GM10847 (cell line): ENCODE measurements around the gene GLT8D1.

Experiments
- POLR2A ChIP-seq: IDR thresholded peaks from 2 replicates; pipeline ENCODE4 v1.6.1; 2011; ENCODE audit not compliant: insufficient read length; ENCODE audit errors: extremely low read depth

The GLT8D1 gene

GRCh38 chr3:52663098-52663497, 42.5 kb downstream of the GLT8D1 start:
- no peak for TF ChIP-seq POLR2A

GRCh38 chr3:52660046-52660445, 45.5 kb downstream of the GLT8D1 start:
- TF ChIP-seq POLR2A, result no peak

DNA sequence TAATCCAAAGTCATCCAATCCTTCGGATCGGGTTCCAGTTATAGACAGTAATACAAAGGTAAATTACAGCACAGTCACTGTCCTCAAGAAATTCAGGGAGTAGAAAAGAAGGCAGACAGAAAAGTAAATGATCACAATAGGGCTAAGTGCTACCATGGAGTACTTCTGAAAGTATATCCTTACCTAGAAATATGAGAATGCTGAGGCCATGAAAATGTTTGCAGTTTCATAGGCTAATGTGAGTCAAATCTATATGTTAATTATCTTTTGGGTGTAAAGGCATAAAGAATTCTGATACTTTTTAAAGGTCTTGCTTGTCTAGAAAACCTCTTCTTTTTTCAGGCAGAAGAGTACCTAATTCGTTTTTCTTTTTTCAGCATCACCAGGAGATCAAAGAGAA, 49.7 kb downstream of the GLT8D1 start:
- no peak for TF ChIP-seq POLR2A

DNA sequence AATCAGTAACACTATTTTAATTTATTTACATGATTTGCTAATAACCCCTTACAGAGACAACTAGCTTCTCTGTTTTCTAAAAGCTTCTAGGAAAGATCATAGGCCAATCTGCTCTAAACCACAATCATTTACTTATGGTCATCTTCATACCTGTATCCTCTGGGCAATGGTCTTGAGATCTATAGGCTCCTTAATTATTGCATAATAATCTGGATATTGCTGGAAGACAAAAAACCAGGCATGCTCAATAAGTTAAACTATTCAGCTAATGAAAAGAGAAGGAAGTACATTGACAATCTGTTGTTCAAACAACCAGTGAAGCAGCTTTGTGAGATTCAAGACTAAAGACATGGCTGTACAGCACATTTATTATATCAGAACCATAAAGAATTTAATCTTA, 54.0 kb downstream of the GLT8D1 start:
- TF ChIP-seq POLR2A, result no peak

DNA sequence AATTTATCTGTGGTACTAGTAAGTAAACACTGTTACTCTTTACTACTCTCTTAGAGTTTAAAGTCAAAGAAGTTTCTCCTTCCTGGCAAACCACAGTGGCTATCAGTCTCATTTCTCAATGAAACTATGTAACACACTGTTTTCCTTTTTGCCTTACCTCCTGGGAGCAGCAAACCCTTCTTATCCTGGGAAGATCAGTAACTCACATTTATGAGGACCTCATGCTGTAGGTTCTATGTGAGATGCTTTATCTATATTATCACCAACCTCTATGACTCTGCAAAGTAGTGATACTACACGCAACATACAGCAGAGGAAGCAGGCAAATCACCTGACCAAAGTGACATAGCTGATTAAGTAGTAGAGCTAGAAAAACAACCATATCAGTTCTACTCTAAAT, 55.2 kb downstream of the GLT8D1 start:
- no peak for TF ChIP-seq POLR2A

DNA sequence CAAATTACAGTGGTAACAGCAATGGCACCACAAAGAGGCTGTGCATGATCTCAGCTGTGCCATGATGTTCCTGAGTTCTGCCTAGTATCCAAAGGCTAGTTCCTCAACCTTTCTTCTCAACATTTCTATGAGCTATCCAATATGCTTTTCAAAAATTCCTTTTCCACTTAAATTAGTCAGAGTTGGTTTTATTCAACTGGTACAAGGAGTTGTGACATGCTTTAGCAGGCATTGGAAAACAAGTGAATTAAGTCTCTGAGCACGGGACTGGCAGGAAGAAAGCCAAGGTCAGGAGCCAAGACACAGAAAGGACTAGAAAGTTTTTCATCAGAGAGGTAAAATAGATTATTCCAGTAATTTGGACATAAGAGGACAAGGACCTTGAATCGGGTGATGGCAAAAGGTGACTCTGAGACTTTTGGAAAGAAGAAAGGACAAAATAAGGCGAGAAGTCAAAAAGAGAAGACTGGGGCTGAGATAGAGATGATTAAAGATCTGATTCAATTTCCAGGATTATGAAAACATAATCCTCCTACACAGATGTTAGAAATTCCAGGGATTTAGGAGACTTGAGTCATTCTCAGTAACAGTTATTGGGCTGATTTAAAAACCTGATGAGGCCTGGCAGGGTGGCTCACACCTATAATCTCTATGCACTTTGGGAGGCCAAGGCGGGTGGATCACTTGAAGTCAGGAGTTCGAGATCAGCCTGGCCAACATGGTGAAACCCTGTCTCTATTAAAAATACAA, 56.0 kb downstream of the GLT8D1 start:
- no peak for TF ChIP-seq POLR2A

GRCh38 chr3:52645549-52645948, 60.0 kb downstream of the GLT8D1 start:
- no peak for TF ChIP-seq POLR2A
